ENCODE measurements around the gene PITPNM3. TPM values are rescaled to one million over a fixed set of nuclear protein-coding genes. Genes with fewer than 3 reads are reported as not detected.

Gene PITPNM3
- total and polyA plus RNA-seq, 2 of the 13 experiments (the other 11 are each of a cell fraction or from before 2014, with no cell fraction given): 0.13 to 0.29 TPM

DNA sequence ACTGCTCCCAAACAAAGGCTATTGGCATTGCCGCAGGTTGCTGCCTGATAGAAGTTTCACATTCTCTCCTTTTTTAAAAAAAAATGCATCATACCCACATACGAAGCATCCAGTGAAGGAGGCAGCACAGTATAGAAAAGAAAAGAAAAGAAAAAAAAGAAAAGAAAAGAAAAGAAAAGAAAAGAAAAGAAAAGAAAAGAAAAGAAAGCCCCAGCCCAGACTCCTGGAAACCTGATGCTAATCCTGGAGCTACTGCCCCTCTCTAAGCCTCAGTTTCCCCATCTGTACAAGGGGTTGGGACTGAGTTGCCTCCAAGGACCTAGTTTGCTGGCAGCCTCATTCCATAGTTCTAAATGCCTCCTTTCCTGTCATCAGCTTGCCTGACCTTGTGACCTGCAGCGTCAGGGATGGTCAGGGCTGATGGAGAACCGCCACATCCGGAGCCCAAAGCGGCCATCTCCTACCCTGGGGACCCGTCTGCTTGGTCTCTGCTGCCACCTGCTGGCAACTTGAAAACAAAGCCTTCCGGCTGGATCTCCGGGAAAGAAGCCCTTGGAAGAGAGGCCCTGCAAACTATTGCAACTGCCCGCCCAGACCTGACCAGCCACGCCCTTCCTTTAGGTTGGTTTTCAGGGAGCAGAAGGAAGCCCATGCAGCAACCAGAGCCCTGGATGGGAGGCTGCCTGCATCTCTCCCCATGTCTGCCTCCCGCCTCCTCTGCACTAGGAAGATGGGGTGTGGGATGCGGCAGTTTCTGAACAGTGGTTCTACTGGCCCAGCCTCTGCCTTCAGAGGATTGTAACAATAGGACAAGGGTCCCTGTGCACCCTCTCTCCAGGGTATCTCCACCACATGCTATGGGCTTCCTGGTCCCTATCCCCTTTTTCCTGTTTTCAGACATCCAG lies 134.4 kb downstream of the PITPNM3 start (continued):
- TF ChIP-seq, protein P1, sequence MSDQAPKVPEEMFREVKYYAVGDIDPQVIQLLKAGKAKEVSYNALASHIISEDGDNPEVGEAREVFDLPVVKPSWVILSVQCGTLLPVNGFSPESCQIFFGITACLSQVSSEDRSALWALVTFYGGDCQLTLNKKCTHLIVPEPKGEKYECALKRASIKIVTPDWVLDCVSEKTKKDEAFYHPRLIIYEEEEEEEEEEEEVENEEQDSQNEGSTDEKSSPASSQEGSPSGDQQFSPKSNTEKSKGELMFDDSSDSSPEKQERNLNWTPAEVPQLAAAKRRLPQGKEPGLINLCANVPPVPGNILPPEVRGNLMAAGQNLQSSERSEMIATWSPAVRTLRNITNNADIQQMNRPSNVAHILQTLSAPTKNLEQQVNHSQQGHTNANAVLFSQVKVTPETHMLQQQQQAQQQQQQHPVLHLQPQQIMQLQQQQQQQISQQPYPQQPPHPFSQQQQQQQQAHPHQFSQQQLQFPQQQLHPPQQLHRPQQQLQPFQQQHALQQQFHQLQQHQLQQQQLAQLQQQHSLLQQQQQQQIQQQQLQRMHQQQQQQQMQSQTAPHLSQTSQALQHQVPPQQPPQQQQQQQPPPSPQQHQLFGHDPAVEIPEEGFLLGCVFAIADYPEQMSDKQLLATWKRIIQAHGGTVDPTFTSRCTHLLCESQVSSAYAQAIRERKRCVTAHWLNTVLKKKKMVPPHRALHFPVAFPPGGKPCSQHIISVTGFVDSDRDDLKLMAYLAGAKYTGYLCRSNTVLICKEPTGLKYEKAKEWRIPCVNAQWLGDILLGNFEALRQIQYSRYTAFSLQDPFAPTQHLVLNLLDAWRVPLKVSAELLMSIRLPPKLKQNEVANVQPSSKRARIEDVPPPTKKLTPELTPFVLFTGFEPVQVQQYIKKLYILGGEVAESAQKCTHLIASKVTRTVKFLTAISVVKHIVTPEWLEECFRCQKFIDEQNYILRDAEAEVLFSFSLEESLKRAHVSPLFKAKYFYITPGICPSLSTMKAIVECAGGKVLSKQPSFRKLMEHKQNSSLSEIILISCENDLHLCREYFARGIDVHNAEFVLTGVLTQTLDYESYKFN (CRISPR knock-in tag; conservative IDR thresholded peaks at IDR 0.05): no peak
- TF ChIP-seq NFATC3 (CRISPR knock-in tag; IDR thresholded peaks at IDR 0.05): 0 out of 2 replicates have a peak, but pooled peaks have one; percentile 34
- TF ChIP-seq NR2F6 (IDR thresholded peaks at IDR 0.05): peak; percentile 50; the same call in 1 of the 2 replicates
- peak; percentile 61; the same call in 1 of the 2 replicates for TF ChIP-seq NR2F6 (CRISPR knock-in tag; IDR thresholded peaks at IDR 0.05)
- no peak for TF ChIP-seq ARNT (IDR thresholded peaks at IDR 0.05)
- TF ChIP-seq, protein P2, sequence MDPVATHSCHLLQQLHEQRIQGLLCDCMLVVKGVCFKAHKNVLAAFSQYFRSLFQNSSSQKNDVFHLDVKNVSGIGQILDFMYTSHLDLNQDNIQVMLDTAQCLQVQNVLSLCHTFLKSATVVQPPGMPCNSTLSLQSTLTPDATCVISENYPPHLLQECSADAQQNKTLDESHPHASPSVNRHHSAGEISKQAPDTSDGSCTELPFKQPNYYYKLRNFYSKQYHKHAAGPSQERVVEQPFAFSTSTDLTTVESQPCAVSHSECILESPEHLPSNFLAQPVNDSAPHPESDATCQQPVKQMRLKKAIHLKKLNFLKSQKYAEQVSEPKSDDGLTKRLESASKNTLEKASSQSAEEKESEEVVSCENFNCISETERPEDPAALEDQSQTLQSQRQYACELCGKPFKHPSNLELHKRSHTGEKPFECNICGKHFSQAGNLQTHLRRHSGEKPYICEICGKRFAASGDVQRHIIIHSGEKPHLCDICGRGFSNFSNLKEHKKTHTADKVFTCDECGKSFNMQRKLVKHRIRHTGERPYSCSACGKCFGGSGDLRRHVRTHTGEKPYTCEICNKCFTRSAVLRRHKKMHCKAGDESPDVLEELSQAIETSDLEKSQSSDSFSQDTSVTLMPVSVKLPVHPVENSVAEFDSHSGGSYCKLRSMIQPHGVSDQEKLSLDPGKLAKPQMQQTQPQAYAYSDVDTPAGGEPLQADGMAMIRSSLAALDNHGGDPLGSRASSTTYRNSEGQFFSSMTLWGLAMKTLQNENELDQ (CRISPR knock-in tag; IDR thresholded peaks at IDR 0.05; ENCODE audit: borderline replicate concordance): no peak
- TF ChIP-seq ZNF468 (CRISPR knock-in tag; IDR thresholded peaks at IDR 0.05): no peak
- TF ChIP-seq, protein P3, sequence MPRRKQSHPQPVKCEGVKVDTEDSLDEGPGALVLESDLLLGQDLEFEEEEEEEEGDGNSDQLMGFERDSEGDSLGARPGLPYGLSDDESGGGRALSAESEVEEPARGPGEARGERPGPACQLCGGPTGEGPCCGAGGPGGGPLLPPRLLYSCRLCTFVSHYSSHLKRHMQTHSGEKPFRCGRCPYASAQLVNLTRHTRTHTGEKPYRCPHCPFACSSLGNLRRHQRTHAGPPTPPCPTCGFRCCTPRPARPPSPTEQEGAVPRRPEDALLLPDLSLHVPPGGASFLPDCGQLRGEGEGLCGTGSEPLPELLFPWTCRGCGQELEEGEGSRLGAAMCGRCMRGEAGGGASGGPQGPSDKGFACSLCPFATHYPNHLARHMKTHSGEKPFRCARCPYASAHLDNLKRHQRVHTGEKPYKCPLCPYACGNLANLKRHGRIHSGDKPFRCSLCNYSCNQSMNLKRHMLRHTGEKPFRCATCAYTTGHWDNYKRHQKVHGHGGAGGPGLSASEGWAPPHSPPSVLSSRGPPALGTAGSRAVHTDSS (CRISPR knock-in tag; conservative IDR thresholded peaks at IDR 0.05): no peak
- TF ChIP-seq, protein P4, sequence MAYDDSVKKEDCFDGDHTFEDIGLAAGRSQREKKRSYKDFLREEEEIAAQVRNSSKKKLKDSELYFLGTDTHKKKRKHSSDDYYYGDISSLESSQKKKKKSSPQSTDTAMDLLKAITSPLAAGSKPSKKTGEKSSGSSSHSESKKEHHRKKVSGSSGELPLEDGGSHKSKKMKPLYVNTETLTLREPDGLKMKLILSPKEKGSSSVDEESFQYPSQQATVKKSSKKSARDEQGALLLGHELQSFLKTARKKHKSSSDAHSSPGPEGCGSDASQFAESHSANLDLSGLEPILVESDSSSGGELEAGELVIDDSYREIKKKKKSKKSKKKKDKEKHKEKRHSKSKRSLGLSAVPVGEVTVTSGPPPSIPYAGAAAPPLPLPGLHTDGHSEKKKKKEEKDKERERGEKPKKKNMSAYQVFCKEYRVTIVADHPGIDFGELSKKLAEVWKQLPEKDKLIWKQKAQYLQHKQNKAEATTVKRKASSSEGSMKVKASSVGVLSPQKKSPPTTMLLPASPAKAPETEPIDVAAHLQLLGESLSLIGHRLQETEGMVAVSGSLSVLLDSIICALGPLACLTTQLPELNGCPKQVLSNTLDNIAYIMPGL (CRISPR knock-in tag; IDR thresholded peaks at IDR 0.05; ENCODE audit: borderline replicate concordance in 1 of 2, low read depth in 1 of 2): 0 out of 4 replicates have a peak, but pooled peaks of 1 of the 2 experiments have one; percentile 18
- TF ChIP-seq, protein P5, sequence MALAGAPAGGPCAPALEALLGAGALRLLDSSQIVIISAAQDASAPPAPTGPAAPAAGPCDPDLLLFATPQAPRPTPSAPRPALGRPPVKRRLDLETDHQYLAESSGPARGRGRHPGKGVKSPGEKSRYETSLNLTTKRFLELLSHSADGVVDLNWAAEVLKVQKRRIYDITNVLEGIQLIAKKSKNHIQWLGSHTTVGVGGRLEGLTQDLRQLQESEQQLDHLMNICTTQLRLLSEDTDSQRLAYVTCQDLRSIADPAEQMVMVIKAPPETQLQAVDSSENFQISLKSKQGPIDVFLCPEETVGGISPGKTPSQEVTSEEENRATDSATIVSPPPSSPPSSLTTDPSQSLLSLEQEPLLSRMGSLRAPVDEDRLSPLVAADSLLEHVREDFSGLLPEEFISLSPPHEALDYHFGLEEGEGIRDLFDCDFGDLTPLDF (CRISPR knock-in tag; IDR thresholded peaks at IDR 0.05): no peak
- TF ChIP-seq, protein P6, sequence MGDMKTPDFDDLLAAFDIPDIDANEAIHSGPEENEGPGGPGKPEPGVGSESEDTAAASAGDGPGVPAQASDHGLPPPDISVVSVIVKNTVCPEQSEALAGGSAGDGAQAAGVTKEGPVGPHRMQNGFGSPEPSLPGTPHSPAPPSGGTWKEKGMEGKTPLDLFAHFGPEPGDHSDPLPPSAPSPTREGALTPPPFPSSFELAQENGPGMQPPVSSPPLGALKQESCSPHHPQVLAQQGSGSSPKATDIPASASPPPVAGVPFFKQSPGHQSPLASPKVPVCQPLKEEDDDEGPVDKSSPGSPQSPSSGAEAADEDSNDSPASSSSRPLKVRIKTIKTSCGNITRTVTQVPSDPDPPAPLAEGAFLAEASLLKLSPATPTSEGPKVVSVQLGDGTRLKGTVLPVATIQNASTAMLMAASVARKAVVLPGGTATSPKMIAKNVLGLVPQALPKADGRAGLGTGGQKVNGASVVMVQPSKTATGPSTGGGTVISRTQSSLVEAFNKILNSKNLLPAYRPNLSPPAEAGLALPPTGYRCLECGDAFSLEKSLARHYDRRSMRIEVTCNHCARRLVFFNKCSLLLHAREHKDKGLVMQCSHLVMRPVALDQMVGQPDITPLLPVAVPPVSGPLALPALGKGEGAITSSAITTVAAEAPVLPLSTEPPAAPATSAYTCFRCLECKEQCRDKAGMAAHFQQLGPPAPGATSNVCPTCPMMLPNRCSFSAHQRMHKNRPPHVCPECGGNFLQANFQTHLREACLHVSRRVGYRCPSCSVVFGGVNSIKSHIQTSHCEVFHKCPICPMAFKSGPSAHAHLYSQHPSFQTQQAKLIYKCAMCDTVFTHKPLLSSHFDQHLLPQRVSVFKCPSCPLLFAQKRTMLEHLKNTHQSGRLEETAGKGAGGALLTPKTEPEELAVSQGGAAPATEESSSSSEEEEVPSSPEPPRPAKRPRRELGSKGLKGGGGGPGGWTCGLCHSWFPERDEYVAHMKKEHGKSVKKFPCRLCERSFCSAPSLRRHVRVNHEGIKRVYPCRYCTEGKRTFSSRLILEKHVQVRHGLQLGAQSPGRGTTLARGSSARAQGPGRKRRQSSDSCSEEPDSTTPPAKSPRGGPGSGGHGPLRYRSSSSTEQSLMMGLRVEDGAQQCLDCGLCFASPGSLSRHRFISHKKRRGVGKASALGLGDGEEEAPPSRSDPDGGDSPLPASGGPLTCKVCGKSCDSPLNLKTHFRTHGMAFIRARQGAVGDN (CRISPR knock-in tag; IDR thresholded peaks at IDR 0.05): peak; percentile 32; the same call in 1 of the 2 replicates
- TF ChIP-seq ZNF724P (CRISPR knock-in tag; IDR thresholded peaks at IDR 0.05; ENCODE audit: borderline replicate concordance): no peak

All from HepG2 (cell line).